ENCODE measurements around the gene SPAG5.

The SPAG5 gene

GRCh38 chr17:28547623-28548416 is 51.0 kb downstream of the SPAG5 start:
- Histone ChIP-seq H2AFZ (ENCODE audit: low read depth, low read length, severe bottlenecking) (peak overlapping the region; percentile 94), H3F3A (ENCODE audit: insufficient read depth) (peaks cover 4% of the 10 kb centered on the region; the same call in 1 of the 2 replicates), H3K9ac (ENCODE audit: low read length) (peak overlapping the region; percentile 39; the same call in 1 of the 2 replicates), H3K9me2 (replicated peaks; ENCODE audit: insufficient read depth, low read length) (no peaks in the 10 kb centered on the region), H3K27ac (ENCODE audit: low read depth, low read length) (peak overlapping the region; percentile 39), H3K4me2 (ENCODE audit: low read depth, low read length, poor library complexity, severe bottlenecking) (peak overlapping the region; percentile 49), H3K4me3 (ENCODE audit: insufficient read depth, low read length, poor library complexity, severe bottlenecking) (peak overlapping the region; percentile 27), H3K9me3 (ENCODE audit: insufficient read depth, low read length) (no peaks in the 10 kb centered on the region), H4K20me1 (ENCODE audit: low read depth, low read length) (no peaks in the 10 kb centered on the region), H3K36me3 (ENCODE audit: low read length) (no peaks in the 10 kb centered on the region), H3K79me2 (ENCODE audit: insufficient read depth, low read length) (no peaks in the 10 kb centered on the region), H3K27me3 (ENCODE audit: low read length) (no peaks in the 10 kb centered on the region)
- no peak for TF ChIP-seq EZH2phosphoT487 (conservative IDR thresholded peaks at IDR 0.05; ENCODE audit: low read length)
- peak; percentile 99 for TF ChIP-seq CTCF (IDR thresholded peaks at IDR 0.05; ENCODE audit: insufficient read depth, low read length, poor library complexity, severe bottlenecking)

- Histone ChIP-seq H3K4me2 (ENCODE audit: low read depth, low read length, poor library complexity, severe bottlenecking) (peak overlapping the region; percentile 49), H3K79me2 (ENCODE audit: insufficient read depth, low read length) (no peaks in the 10 kb centered on the region), H3K9me2 (replicated peaks; ENCODE audit: insufficient read depth, low read length) (no peaks in the 10 kb centered on the region), H2AFZ (ENCODE audit: low read depth, low read length, severe bottlenecking) (peak overlapping the region; percentile 94), H3K27ac (ENCODE audit: low read depth, low read length) (no peak overlapping the region), H3K27me3 (ENCODE audit: low read length) (no peaks in the 10 kb centered on the region), H3K4me3 (ENCODE audit: insufficient read depth, low read length, poor library complexity, severe bottlenecking) (no peak overlapping the region), H4K20me1 (ENCODE audit: low read depth, low read length) (no peaks in the 10 kb centered on the region), H3K36me3 (ENCODE audit: low read length) (no peaks in the 10 kb centered on the region), H3K9me3 (ENCODE audit: insufficient read depth, low read length) (no peaks in the 10 kb centered on the region), H3K9ac (ENCODE audit: low read length) (peak overlapping the region; percentile 39; the same call in 1 of the 2 replicates), H3F3A (ENCODE audit: insufficient read depth) (peaks cover 4% of the 10 kb centered on the region; the same call in 1 of the 2 replicates)
- no peak for TF ChIP-seq EZH2phosphoT487 (conservative IDR thresholded peaks at IDR 0.05; ENCODE audit: low read length)
- no peak for TF ChIP-seq CTCF (IDR thresholded peaks at IDR 0.05; ENCODE audit: insufficient read depth, low read length, poor library complexity, severe bottlenecking)
These were observed 51.7 kb downstream of the SPAG5 start for GRCh38 chr17:28547096-28547622.

GRCh38 chr17:28545787-28546415 is 52.9 kb downstream of the SPAG5 start:
- H3K9me2 ChIP-seq (replicated peaks; ENCODE audit: insufficient read depth, low read length), result no peaks in the 10 kb centered on the region
- no peak overlapping the region for H3K4me3 ChIP-seq (ENCODE audit: insufficient read depth, low read length, poor library complexity, severe bottlenecking)
- H3K79me2 ChIP-seq (ENCODE audit: insufficient read depth, low read length), result no peaks in the 10 kb centered on the region
- no peak overlapping the region for H3K27ac ChIP-seq (ENCODE audit: low read depth, low read length)
- H3K4me2 ChIP-seq (ENCODE audit: low read depth, low read length, poor library complexity, severe bottlenecking), result no peak overlapping the region
- H3K9ac ChIP-seq (ENCODE audit: low read length), result no peak overlapping the region
- H3K36me3 ChIP-seq (ENCODE audit: low read length), result no peaks in the 10 kb centered on the region
- H3K27me3 ChIP-seq (ENCODE audit: low read length), result no peaks in the 10 kb centered on the region
- H2AFZ ChIP-seq (ENCODE audit: low read depth, low read length, severe bottlenecking), result no peak overlapping the region
- H3F3A ChIP-seq (ENCODE audit: insufficient read depth), result peaks cover 4% of the 10 kb centered on the region; the same call in 1 of the 2 replicates
- TF ChIP-seq EZH2phosphoT487 (conservative IDR thresholded peaks at IDR 0.05; ENCODE audit: low read length) (no peak), CTCF (IDR thresholded peaks at IDR 0.05; ENCODE audit: insufficient read depth, low read length, poor library complexity, severe bottlenecking) (no peak)
- H4K20me1 ChIP-seq (ENCODE audit: low read depth, low read length), result no peaks in the 10 kb centered on the region
- H3K9me3 ChIP-seq (ENCODE audit: insufficient read depth, low read length), result no peaks in the 10 kb centered on the region
